CD4-positive, alpha-beta T cell treated with Interleukin-2 at 100 ng/mL for 4 hours (primary cell): ENCODE results near the gene RIC8A.

Experiments
- DNase-seq: peaks from one replicate; pipeline ENCODE4 v3.0.0-alpha.2; 2020; ENCODE audit warnings: low spot score

The RIC8A gene

GRCh38 chr11:250274-250673 is 42.8 kb downstream of the RIC8A start:
- no peak for DNase-seq

GRCh38 chr11:250740-251299 is 43.3 kb downstream of the RIC8A start:
- peak; percentile 82 for DNase-seq

GRCh38 chr11:251550-251949 is 44.0 kb downstream of the RIC8A start:
- no peak for DNase-seq

DNA sequence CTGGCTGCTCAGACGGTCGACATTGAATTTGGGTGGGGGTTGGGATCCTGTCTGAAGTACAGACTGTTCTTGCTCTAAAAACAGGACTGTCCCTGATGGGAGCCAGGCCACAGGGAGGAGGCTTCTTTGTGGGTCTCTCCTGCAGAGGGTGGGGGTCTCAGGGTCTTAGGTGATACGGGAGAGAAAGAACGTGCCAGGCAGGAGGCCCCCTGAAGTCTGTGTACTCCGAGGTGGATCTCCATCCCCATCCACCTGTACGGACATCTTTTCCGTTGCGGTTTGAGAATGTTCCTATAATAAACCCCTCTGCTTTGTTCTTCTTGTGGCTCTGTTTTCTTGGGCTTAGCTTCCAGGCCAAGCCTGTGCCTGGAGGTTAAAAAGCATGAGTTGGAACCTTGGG is 45.2 kb downstream of the RIC8A start:
- DNase-seq, result no peak

DNA sequence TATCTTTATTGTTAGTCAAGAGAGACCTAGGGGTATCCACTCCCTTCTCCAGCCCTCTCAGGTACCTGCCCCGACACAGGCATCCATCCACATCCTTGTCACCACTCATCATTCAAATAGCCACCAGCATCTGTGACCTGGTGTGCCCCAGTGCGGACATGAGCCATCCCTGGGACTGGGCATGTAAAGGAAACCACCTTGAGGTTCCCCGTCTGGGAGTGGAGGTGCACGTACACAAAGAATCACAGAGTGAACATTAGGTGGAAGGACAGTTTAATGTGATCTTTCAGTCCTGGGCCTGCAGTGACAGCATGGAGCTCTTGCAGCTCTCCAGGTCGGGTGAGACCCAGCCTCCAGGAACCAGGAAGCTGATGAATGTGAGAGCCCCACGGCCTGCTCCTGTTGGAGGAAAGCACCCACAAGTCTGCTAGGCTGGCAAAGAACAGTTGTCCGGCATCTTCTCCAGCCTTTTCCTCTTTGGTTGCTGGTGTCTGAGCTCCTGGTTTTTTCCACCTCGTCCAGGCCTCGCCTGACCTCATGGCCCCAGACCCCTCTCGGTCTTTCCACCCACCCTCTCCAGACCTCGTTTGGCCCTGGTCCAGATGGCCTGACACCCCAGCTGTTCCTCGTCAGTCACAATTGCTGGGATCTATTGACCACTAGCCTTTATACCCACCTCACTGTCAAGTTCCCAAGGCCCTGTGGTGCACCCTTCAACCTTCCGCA is 45.8 kb downstream of the RIC8A start:
- no peak for DNase-seq

GRCh38 chr11:253886-254270 is 46.4 kb downstream of the RIC8A start:
- DNase-seq, result no peak

GRCh38 chr11:255176-255575 is 47.7 kb downstream of the RIC8A start:
- DNase-seq, result no peak

DNA sequence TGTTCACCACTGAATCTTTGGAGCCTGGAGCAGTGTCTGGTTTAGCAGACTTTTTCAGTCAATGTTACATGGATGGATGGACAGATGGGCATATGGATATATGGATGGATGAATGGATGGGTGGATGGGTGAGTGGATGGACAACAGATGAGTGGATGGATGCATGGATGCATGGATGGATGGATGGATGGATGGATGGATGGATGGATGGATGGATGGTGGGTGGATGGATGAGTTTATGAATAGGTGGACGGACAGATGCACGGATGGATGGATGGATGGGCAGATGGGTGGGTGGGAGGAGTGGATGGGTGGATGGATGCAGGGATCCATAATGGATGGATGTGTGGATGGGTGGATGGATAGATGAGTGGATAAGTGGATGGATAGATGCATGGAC is 48.3 kb downstream of the RIC8A start:
- DNase-seq, result no peak

- no peak for DNase-seq
Observed at GRCh38 chr11:256952-257737, 49.6 kb downstream of the RIC8A start.

GRCh38 chr11:257766-258493 is 50.4 kb downstream of the RIC8A start:
- no peak for DNase-seq

DNA sequence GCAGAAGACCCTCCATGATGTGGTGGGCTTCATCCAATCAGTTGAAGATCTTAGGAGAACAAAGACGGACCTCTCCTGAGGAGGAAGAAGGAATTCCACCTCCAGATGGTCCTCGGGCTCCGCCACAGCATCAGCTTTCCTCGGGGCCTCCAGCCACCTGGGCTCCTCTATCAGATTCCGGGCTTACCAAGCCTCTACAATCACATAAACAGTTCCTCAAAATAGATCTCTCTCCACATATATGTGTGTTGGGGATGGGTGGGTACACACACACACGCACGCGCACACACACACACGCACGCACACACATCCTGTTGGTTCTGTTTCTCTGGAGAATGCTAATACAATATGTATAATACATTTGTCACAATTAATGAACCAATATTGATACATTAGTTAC is 51.9 kb downstream of the RIC8A start:
- no peak for DNase-seq

DNA sequence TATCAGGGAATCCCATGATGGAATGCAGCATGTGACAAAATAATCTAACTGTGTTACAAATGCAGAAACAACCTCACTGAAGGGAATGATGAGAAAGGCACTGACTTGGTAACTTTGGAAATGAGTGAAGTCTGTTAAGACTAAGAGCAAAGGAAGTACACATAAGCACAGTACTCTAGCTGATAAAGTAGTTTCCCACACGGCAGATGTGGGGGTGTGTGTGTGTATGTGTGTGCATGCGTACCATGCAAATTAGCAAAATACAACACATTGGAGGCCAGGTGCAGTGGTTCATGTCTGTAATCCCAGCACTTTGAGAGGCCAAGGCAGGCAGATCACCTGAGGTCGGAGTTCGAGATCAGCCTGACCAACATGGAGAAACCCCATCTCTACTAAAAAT is 54.1 kb downstream of the RIC8A start:
- no peak for DNase-seq
